Hematopoietic multipotent progenitor cell (in vitro differentiated cells): ENCODE data around the gene AGPAT3. TPM values are rescaled to one million over a fixed set of nuclear protein-coding genes. Genes with fewer than 3 reads are reported as not detected.
"Not testable (repeated sequence)": the region's sequence is repeated elsewhere in the genome, so short reads cannot be mapped to it uniquely, and the experiment has no call there.

Source experiments
- DNase-seq, 3 donors: peaks; one replicate each; pipeline ENCODE4 v3.0.0-alpha.2; 2011 to 2015; ENCODE audit warnings: low read depth in 2 of 3, low spot score in 2 of 3
- total RNA-seq: library from RNA; depleted of rRNA; stranded (reverse); fragments of >200 nt; gene quantifications from one replicate; pipeline ENCODE4 v1.2.3, GENCODE V29; 2012

The AGPAT3 gene, protein sequence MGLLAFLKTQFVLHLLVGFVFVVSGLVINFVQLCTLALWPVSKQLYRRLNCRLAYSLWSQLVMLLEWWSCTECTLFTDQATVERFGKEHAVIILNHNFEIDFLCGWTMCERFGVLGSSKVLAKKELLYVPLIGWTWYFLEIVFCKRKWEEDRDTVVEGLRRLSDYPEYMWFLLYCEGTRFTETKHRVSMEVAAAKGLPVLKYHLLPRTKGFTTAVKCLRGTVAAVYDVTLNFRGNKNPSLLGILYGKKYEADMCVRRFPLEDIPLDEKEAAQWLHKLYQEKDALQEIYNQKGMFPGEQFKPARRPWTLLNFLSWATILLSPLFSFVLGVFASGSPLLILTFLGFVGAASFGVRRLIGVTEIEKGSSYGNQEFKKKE
- total RNA-seq: 26.4 TPM

DNA sequence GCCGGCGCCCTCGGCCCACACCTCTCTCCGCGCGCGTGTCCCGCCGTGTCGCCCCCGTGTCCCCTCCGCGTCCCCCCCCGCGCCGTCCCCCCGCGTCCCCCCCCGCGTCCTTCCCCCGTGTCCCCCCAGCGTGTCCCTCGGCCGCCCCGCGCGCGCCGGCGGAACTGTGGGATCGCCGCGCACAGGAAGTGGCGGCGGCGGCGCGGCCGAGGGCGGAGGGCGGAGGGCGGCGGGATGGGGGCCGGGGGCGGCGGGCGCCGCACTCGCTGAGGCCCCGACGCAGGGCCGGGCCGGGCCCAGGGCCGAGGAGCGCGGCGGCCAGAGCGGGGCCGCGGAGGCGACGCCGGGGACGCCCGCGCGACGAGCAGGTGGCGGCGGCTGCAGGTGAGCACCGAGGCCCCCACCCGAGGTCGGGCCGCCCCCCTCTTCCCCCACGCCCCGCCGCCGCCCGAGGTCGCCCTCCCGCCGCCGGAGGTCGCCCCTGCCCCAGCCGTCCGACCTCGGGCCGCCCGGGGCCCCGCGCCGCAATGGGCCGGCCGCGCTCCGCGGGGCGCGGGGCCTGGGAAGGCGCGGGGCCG, at the start of gene AGPAT3:
Gene AGPAT3, plus strand, starts transcription at position 262 of the 578 bp plus-strand sequence. CDS start 94,459 bp downstream, outside the sequence.
- DNase-seq: peak in 1 of 3 donors; percentile 43

DNA sequence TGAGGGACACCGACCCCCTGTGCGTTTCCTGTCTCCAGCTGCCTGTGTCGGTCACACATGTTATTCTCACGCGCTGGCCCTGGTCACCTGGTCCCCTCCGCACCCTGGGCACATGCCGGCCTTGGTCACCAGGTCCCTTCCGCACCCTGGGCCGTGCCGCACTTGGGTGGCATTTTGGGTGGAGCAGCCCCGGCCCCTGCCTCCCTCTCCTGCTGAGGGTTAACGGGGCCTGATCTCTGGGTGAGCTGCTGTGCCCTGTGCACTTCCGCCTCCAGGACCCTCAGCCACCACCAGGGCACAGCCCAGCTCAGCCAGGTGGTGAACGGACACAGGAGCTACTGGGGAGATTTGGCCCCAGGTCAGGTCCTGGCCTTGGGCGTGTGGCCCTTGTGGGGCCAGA, 49.0 kb upstream of the AGPAT3 start:
- DNase-seq: no peak

DNA sequence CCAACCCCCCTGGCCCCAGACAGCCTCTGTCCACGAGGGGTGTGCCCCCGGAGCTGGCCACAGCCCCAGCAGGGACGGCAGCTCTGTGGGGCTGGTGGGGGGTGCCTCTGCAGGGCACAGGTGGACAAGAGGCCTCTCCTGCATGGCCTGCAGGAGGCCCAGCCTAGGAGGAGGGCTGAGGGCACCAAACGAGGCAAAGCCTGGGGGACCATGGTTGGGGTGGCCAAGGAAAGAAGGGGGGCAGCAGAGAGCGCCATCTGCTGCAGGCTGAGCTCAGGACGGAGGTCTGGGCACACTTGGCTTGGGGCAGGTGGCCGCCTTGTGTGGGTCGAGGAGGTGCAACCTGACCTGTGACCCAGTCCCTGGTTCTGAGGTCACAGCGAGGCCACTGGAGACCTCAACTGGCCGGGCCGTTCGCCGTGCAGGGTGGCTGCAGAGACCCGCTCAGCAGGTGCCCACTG, 48.4 kb upstream of the AGPAT3 start:
- DNase-seq: no peak

DNA sequence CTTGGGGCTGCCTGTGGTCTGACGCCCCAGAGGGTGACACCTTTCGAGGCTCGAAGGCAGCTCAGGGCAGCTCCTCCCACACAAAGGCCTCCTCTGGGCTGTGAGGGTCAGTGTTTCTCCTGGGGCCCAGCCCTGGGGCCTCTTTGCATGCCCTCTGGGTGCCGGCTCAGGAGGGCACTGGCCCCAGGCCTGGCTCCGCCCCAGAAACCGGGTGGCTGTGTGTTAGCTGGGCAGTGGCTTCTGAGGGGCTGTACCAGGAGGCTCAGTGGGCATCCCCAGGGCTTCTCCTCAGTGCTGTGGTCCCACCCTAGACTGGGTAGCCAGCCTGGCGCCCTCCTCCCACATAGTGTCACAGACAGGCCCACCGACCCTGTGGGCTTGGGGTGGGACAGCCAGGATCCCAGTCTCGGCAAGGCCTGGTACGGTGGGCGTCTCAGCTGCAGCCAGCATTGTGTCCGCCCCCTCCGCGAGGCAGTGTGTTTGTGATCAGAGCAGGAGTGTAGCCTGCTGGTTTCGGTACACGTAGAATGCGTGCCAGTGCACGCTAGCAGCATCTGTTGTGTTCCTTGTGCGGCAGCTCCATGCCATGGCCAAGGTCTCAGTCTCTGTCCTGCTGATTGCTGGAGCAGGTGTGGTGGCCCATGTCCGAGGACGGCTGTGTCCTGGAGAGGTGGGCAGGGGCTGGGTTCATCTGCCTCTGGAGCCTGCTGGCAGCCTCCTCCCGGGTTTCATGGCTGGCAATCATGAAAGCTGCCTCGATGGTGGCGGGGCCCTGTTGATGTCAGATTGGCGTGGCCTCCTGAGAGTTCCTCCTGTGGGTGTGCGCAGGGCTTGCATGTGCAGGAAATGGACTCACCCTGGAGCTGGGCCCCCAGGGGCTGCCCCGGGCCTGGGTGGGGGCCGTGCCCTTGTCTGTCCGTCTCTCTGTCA, 47.6 kb upstream of the AGPAT3 start:
- no peak for DNase-seq

DNA sequence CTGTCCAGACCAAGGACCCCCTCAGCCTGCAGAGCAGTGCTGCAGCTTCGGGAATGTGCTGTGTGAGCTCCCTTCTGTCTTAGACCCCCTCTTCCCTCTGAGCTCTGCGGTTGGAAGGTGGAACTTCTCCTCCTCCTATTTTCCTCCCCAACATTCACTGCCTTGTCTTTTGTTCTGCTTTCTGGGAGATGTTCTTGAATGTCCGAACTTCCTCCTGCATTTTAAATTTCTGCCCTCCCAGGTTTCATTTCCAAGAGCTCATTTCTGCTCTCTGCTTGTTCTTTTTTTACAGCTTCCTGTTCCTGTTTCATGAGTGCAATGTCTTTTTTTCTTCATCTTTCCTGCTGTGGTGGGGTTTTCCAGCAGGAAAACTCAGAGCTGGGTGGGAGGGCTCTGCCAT, 46.3 kb upstream of the AGPAT3 start:
- no peak for DNase-seq

DNA sequence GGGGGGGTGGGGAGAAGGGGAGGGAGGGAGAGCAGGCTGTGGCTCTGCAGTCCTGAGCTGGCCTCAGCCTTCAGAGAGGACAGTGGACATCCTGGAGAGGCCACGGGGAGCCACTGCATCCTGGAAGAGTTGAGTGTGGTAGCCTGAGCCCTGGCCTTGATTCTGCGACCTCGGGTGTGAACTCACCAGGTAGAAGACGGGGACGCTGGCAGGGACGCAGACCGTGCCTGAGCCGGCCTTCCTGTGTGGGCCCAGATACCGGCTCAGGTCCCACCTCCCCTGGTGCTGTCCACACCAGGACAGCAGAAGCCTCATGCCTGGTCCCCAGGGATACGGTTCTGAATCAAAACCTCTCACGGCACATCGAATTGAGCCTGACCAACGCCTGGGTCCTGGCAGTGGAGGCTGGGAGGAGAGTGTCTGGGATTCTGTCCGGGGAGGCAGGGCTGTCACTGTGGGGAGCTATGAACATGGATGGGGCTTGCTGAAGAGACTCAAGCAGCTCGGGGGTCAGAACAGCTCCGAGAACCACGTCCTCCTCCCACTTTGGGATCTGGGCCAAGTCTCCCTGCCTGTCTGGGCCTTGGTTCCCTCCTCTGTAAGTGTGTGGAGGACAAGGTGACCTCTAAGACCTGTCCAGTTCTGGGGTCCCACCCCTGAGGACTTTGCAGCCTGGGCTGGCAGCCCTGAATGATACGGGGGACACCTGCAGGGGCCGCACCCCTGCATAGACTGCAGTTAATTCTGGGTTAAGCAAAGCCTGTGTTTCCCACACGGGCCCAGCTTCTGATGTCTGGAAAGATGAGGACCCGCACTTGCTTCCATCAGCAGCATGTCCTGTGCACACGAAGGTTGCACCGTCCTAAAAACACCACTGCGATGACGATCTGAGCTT, 45.3 kb upstream of the AGPAT3 start:
- no peak for DNase-seq

DNA sequence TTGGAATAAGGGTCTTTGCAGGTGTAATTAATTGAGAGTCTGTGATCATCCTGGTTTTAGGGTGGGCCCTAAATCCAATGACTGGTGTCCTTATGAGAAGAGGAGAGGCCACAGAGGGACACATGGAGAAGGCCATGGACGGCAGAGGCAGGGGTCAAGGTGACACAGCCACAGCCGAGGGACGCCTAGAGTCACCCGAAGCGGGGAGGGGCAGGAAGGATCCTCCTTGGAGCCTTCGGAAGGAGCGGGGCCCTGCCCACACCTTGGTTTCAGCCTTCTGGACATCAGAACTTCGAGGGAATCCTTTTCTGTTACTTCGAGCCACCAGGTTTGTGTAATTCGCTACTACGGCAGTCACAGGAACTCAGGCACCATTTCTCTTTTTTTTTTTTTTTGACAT, 44.6 kb upstream of the AGPAT3 start:
- DNase-seq: no peak

DNA sequence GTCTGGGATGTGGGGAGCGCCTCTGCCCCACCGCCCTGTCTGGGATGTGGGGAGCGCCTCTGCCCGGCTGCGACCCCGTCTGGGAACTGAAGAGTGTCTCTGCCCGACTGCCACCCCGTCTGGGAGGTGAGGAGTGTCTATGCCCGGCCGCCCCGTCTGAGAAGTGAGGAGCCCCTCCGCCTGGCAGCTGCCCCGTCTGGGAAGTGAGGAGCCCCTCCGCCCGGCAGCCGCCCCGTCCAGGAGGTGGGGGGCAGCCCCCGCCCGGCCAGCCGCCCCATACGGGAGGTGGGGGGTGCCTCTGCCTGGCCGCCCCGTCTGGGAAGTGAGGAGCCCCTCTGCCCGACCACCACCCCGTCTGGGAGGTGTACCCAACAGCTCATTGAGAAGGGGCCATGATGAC, 42.9 kb upstream of the AGPAT3 start:
- DNase-seq: not testable (repeated sequence)

DNA sequence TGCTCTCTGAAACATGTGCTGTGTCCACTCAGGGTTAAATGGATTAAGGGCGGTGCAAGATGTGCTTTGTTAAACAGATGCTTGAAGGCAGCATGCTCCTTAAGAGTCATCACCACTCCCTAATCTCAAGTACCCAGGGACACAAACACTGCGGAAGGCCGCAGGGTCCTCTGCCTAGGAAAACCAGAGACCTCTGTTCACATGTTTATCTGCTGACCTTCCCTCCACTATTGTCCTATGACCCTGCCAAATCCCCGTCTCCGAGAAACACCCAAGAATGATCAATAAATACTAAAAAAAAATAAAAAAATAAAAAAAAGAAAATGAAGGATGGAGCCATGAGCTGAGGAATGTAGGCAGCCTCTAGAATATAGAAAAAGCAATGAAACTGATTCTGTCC, 42.3 kb upstream of the AGPAT3 start:
- DNase-seq: not testable (repeated sequence)

DNA sequence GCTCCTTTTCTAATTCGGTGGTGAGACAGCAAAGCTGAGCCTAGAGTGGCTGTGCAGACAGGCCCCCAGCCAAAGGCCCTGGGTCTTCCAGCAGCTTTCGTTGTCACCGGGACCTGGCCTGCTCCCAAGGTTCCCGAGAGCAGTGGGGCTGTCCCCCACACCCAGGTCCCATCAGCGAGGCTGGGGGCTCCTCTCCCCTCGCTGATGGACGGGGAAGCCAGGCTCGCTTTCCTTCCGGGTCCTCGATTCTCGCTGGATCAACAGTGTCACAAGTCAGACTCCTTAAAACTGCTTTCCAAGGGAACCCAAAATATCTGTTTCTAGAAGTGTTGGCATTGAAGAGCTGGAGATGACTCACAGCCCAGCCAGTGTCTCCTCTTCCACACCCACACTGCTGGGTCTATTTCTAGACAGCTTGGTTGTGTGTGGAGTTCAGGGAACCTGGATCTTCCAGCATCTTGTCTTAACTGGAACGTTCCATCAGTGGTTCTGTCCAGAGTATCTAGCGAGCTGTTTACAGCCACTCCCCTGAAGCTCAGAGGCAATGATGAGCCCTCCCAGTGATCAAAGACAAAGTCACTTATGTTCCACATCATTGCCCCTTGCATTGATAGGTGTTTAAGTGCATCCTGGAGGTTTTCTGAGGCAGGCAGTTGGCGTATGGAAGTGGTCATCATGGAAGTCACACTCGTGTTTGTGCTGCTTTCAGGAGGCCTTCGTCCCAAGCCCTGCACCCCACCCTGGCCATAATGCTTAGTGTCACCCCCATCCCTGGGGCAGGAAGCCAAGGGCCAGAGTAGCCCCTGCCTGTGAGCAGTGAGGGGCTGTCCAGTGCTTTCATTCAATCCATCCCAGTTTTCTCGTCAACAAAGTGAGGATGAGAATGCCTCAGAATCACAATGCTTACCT, 40.4 kb upstream of the AGPAT3 start:
- DNase-seq: no peak

DNA sequence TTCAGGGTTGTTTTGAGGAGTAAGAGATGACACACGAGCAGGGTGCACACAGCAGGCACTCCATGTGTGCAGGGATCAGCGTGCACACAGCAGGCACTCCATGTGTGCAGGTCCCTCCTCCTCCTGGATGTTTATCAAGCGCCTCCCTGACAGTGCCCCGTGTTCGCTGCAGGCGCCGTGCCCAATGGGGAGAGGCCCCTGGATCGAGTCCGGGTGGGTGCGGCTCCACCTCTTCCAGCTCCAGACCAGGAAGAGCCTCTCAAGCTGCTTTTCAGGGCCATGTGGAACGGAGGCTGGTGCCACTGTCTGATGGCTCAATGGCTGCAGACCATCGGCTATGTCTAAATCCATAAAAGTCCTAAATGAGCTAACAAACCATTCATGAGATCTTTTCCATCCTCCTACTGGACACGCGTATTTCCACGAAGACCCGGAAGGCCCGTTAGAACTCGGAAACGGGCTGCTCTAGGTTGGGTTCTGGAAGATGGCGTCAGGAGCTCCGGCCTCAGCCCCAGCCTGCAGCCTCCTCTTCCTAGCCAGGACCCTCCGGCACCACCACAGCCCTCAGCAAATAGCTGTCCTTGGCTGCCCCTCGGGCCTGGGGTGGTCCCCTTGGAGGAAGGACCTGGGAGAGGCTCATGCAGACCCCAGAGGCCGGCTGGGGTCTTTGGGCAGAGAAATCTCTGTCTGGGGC, 39.6 kb upstream of the AGPAT3 start:
- DNase-seq: no peak

DNA sequence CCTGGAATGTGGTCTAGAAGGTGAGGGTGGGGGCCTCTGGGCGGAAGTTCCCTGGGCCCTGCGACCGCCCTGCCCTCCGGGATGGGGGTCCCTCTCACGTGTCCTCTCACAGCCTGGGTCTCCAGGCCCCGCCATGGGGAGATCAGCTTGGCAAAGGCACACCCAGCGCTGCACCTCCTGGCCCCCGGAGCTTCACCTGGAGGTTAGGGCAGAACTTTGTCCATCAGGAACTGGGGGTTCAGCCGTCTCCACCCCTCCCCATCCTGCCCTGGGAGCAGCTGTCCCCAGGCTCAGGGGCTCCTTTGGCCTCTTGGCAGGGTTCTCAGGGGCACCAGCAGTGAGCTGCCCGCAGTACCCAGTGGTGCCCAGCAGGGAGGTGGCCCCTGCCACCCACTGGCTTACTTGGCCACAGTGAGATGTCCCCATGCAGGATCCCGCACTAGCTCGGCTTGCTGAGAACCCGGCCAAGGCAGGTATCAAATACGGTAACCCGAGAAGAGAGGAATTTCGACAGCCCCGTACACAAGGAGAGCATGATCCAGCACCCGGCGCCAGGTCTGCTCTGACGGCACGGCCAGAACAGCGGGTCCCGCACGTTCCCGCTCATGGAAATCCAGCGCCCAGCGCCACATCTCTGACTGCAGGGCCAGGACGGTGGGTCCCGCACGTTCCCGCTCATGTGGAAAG, 38.9 kb upstream of the AGPAT3 start:
- DNase-seq: no peak

DNA sequence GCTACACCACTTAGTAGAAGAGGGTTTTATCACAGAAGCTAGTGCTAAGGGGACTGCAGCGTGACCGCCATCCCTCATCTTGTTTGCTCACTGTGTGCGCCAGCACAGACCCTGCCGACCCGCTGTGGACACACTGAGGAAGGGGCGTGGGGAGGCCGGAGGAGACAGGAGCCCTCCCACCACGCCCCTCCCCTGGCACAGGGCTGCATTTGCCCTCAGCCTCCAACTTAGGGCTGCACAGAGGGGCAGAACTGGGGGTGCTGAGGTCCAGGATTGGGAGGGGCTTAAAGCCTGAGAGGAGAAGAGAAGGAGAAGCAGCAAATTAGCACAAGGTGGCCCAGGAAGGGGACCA, 38.4 kb upstream of the AGPAT3 start:
- no peak for DNase-seq

DNA sequence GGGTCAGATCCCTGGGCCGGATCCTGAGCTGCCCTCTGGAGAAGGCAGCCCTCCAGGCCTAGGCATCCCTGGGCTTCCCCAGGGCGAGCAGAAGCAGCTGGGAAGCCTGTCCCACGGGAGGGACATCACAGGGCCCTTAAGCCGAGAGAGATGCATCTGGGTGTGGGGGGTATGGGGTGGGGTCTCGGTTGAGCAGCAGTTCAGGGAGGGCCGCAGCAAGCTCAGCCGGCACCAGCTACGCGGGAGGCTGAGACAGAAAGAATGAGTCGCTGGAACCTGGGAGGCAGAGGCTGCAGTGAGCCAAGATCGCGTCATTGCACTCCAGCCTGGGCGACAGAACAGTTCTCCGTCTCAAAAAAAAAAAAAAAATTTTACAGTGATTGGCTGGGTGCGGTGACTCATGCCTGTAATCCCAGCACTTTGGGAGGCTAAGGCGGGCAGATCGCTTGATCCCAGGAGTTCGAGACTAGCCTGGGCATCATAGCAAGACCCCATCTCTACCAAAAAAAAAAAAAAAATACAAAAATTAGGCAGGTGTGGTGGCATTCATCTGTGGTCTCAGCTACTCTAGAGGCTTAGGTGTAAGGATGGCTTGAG, 37.9 kb upstream of the AGPAT3 start:
- DNase-seq: no peak

DNA sequence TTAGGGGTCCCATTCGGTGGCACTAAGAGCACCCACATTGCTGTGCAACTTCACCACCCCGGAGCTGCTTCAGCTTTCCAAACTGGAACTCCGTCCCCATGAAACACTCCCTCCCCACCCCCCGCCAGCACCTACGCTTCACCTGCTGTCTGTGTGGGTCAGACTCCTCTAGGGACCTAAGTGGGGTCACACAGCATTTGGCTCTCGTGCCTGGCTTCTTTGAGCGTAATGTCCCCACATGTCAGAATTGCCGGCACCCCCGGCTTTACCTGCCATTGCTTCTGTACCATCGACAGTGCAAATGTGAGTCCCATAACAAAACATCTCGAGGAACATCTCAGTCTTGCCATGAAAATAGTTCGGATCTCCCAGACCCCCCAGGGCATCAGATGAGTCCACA, 35.9 kb upstream of the AGPAT3 start:
- no peak for DNase-seq

DNA sequence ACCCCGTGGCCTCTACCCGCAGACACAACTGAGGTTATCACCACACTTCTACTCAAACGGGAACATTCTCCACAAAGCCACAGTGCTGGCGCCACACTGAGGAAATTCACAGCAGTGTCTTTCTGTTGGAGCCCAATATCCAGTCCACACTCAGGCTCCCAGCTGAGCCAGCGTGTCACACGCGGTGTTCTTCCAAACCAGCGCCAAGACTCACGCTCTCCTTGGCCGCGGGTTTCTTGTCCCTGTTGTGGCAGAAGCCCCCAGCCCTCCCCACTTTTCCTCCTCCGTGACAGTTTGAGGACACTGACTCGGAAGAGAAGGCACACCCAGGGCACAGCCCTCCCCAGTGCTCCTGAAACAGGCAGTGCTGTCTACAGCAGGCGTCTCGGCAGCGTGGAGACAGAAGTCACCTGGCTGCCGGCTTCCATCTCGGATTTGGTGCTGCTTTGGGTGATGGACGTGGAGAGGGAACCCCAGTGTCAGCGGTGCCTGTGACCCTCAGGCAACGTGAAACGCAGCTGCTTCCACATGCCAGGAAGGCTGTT, 35.4 kb upstream of the AGPAT3 start:
- peak in 1 of 3 donors; percentile 38 for DNase-seq

DNA sequence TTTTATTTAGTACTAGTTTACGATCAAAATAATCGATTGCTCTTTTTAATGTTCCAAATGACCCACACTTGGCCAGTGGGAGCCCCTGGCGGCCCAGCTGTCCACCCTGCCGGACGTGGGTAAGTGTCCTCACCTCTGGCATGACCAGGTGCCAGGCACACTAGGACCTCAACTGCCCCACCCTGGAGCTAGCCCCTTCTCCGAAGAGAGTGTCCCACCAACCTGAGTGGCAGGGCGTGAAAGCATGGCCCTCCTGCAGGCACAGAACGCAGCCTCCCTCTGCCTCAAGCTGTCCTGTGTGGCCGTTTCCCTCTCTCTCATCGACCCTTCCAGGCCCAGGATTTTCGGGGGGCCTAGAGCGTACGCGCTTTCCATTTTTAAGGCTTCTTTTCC, 32.9 kb upstream of the AGPAT3 start:
- DNase-seq: no peak
